Panc1 (cell line): ENCODE data around the gene HCFC1R1. TPM values are rescaled to one million over a fixed set of nuclear protein-coding genes. Genes with fewer than 3 reads are reported as not detected.

Experiments used
- ATAC-seq: fragments of 200-7000 bp; cut with Tn5 transposase; 2 replicates; pipeline ENCODE4 v1.9.1; 2020; ENCODE audit warnings: mild to moderate bottlenecking, moderate library complexity
- BruUV-seq: library from RNA; stranded (reverse); fragments of 400-500 nt; replicated peaks from 2 replicates; lab custom pipeline; 2021; lab: Mats Ljungman, UMichigan
- CTCF ChIA-PET: fragments of 300-600 bp; sonication (Branson Sonifier 250); formaldehyde crosslinking; loops from one replicate; lab custom pipeline; 2022; ENCODE audit warnings: antibody characterized with exemption; lab: Charles Lee
- POLR2A ChIA-PET: fragments of 300-600 bp; sonication (Branson Sonifier 250); formaldehyde crosslinking; loops from one replicate; lab custom pipeline; 2022; ENCODE audit warnings: antibody characterized with exemption; lab: Charles Lee
- DNase-seq: peaks from one replicate; pipeline ENCODE4 v3.0.0-alpha.2; 2010; ENCODE audit warnings: low read depth, low spot score
- H3K27ac ChIP-seq: 2 replicates; pipeline ENCODE4 v1.5.1; 2011; ENCODE audit warnings: mild to moderate bottlenecking, low read length, inconsistent platforms
- H3K27me3 ChIP-seq: fragments of 200-500 bp; sonication (Bioruptor generic); 2 replicates; pipeline ENCODE4 v1.6.0; 2014; ENCODE audit warnings: low read length, inconsistent platforms; ENCODE audit not compliant: control insufficient read depth, insufficient read depth
- H3K36me3 ChIP-seq: fragments of 200-500 bp; sonication (Bioruptor generic); 2 replicates; pipeline ENCODE4 v1.5.1; 2014; ENCODE audit warnings: inconsistent platforms, mild to moderate bottlenecking, low read length, moderate library complexity; ENCODE audit not compliant: control insufficient read depth, insufficient read depth
- H3K4me1 ChIP-seq: 2 replicates; pipeline ENCODE4 v1.5.1; 2011; ENCODE audit warnings: inconsistent platforms, mild to moderate bottlenecking, low read length, moderate library complexity; ENCODE audit not compliant: control insufficient read depth, insufficient read depth
- H3K4me3 ChIP-seq, 2 experiments: 2 replicates each; pipeline ENCODE4 v1.5.1; 2011 to 2012; ENCODE audit warnings: low read depth in 2 of 2, low read length in 2 of 2, mild to moderate bottlenecking in 2 of 2, inconsistent platforms in 1 of 2, moderate library complexity in 1 of 2
- H3K9me3 ChIP-seq: fragments of 200-500 bp; sonication (Bioruptor generic); 2 replicates; pipeline ENCODE4 v1.5.1; 2014; ENCODE audit warnings: low read depth, mild to moderate bottlenecking, inconsistent platforms, low read length, moderate library complexity; ENCODE audit not compliant: control insufficient read depth, insufficient read depth
- CTCF ChIP-seq: fragments of 450-650 bp; IDR thresholded peaks from 2 replicates; pipeline ENCODE4 v1.5.1; 2017; ENCODE audit warnings: mild to moderate bottlenecking
- POLR2AphosphoS5 ChIP-seq: IDR thresholded peaks from 2 replicates; pipeline ENCODE4 v1.6.1; 2012; ENCODE audit warnings: mild to moderate bottlenecking, low read depth, low read length, moderate library complexity
- REST ChIP-seq, 2 experiments: IDR thresholded peaks; 2 replicates each; pipeline ENCODE4 v1.6.1; 2011 to 2012; ENCODE audit warnings: low read depth in 2 of 2, control low read depth in 1 of 2, low read length in 1 of 2, mild to moderate bottlenecking in 1 of 2, moderate library complexity in 1 of 2; ENCODE audit not compliant: insufficient read depth in 1 of 2
- SIN3A ChIP-seq: IDR thresholded peaks from 2 replicates; pipeline ENCODE4 v1.6.1; 2012; ENCODE audit warnings: low read depth, mild to moderate bottlenecking, low read length, moderate library complexity, borderline replicate concordance; ENCODE audit not compliant: insufficient read depth
- TCF7L2 ChIP-seq: IDR thresholded peaks from 2 replicates; pipeline ENCODE4 v1.6.1; 2011; ENCODE audit warnings: mild to moderate bottlenecking, low read depth, low read length, inconsistent platforms
- in situ Hi-C: cut with HindIII; loops from 2 replicates; pipeline ENCODE4 v1.10.0; 2016; ENCODE audit warnings: low sequenced_read_pairs, low pct_unique_long_range_greater_than_20kb
- intact Hi-C: fragments of 100-400 bp; cut with micrococcal nuclease; formaldehyde crosslinking; loops from one replicate; pipeline ENCODE4 v1.10.0; 2022; ENCODE audit not compliant: unreplicated experiment
- total RNA-seq: library from RNA; stranded (reverse); gene quantifications from one replicate; pipeline ENCODE4 v1.2.1, GENCODE V29; 2021; ENCODE audit not compliant: unreplicated experiment

The HCFC1R1 gene
- total RNA-seq, 1 experiment from 2014 or later, result 67.3 TPM

DNA sequence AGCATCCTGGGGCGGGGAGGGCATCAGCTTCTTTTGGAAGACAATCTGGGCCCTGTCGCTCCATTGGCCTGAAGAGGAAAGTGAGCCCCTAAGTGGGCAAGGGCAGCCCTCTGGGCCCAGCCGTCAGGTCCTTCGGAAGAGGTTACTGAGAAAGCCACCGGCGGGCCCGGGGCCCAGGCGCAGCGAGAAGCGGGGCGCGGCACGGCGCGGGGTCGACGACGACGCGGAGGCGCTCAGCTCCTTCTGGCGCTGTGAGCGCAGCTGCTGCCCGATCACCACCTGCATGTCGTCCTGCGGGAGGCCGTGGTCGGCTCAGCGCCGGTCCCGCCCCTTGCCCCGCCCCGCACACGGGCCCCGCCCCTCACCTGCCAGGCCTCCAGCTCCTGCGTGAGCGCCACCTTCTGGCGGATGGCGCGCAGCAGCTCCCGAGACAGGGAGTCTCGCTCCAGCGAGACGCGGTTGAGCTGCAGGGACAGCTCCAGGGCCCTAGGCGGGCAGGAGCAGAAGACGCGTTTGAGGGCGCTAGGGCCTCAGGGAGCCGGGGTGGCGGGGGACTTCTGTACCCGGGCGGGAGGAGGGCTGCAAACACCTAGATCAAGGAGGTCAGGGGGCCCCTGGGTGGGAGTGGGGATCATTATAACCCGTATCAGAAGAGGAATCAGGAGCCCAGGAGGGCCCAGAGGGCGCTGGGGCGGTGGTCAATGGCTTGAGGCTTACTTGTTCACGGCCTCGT lies 4.4 kb upstream of the HCFC1R1 start:
- Histone ChIP-seq H3K36me3 (no peaks in the 10 kb centered on the region), H3K9me3 (no peaks in the 10 kb centered on the region), H3K27ac (no peak overlapping the region), H3K4me3 (no peak overlapping the region), H3K27me3 (no peaks in the 10 kb centered on the region), H3K4me1 (peaks cover 6% of the 10 kb centered on the region)
- ChIA-PET POLR2A (interaction anchor here (0.7 kb wide), 1 partner anchor 1737 kb away, joined by 3 read pairs; no protein-coding TSS in a partner anchor), CTCF (interaction anchor here (0.6 to 1.2 kb wide), 9 partner anchors 8 to 252 kb away, joined by 3 to 5 read pairs (median 4); partner anchors contain the start of genes CLDN6, TNFRSF12A and ZNF213)
- in situ Hi-C loops (no loop called here), intact Hi-C loops (no loop called here)
- ATAC-seq (peak; percentile 51), DNase-seq (peak; percentile 32)
- no TSS peak for BruUV-seq
- TF ChIP-seq SIN3A, result no peak
- TF ChIP-seq CTCF, result peak; percentile 96
- TF ChIP-seq POLR2AphosphoS5, result peak; percentile 62
- TF ChIP-seq REST (IDR thresholded peaks at IDR 0.05; ENCODE audit: insufficient read depth in 1 of 2, low read depth in 2 of 2, low read length in 1 of 2), result peak in 1 of 2 experiments; percentile 49; a peak in 1 of 4 replicates
- no peak for TF ChIP-seq TCF7L2

- no peaks in the 10 kb centered on the region for H3K36me3 ChIP-seq
- no peaks in the 10 kb centered on the region for H3K27me3 ChIP-seq
- no peak overlapping the region for H3K4me3 ChIP-seq
- H3K4me1 ChIP-seq, result peaks cover 12% of the 10 kb centered on the region
- no peak for TF ChIP-seq REST (IDR thresholded peaks at IDR 0.05; ENCODE audit: insufficient read depth in 1 of 2, low read depth in 2 of 2, low read length in 1 of 2)
- ATAC-seq (no peak), DNase-seq (no peak)
- intact Hi-C loops, result no loop called here
- in situ Hi-C loops, result no loop called here
- POLR2A ChIA-PET, result interaction anchor here (0.5 to 0.7 kb wide), 4 partner anchors 20 to 1737 kb away, joined by 3 to 10 read pairs (median 7); no protein-coding TSS in a partner anchor
- CTCF ChIA-PET, result interaction anchor here (0.6 to 1.2 kb wide), 5 partner anchors 9 to 107 kb away, joined by 3 to 5 read pairs (median 4); partner anchors contain the start of genes CLDN6 and ZNF213
- BruUV-seq, result no TSS peak
- no peaks in the 10 kb centered on the region for H3K9me3 ChIP-seq
- no peak overlapping the region for H3K27ac ChIP-seq
Observed at GRCh38 chr16:3027489-3027795, 3.7 kb upstream of the HCFC1R1 start.
